GM19372 (cell line): ENCODE results near the gene RABL3.
A peak's percentile ranks its signal among the peaks of the same experiment; 100 is the strongest.
"Not testable (repeated sequence)": the region's sequence is repeated elsewhere in the genome, so short reads cannot be mapped to it uniquely, and the experiment has no call there.

Source experiments
- ATAC-seq: cut with Tn5 transposase; IDR thresholded peaks from one replicate; pipeline ENCODE4 v1.9.1; 2021; ENCODE audit warnings: mild to moderate bottlenecking, low read depth, moderate library complexity; ENCODE audit not compliant: unreplicated experiment

RABL3 gene, protein sequence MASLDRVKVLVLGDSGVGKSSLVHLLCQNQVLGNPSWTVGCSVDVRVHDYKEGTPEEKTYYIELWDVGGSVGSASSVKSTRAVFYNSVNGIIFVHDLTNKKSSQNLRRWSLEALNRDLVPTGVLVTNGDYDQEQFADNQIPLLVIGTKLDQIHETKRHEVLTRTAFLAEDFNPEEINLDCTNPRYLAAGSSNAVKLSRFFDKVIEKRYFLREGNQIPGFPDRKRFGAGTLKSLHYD

DNA sequence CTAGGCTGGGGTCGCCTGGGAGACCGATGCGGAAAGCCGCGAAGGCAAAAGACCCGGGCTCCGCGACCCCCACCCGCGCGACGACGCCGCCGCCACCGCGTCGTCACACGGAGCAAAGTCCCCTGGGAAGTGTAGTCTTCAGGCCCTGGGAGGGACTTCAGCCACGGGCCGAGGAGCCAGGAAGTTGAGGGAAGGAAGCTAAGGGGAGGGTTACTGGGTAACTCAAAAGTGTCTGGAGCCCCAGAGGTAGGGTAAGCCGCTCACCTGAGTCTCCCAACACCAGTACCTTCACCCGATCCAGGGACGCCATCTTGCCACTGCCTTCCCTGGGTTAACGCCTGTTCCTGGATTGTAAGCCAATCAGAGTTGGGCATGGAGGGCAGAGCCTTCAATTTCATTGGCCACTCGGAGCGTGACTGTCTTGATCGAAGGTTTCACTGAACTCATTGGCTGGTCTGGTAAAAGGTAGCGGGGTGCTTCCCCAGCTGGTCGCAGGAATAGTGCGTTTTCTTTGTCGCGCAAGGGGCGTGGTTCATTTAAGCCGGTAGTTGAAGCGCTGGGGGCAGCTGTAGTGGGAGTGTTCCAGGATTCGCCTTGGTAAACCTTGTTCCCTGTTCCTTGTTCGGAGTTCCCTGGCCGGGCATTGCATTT is at the start of gene RABL3, which contains the start of gene GTF2E1:
Gene RABL3, minus strand, starts transcription at position 319 of the 651 bp plus-strand sequence. Its CDS starts 9 bp downstream, at position 310.
Gene GTF2E1, plus strand, starts transcription at position 547 of the 651 bp plus-strand sequence. CDS start 7,809 bp downstream, outside the sequence.
- ATAC-seq: peak; percentile 98

DNA sequence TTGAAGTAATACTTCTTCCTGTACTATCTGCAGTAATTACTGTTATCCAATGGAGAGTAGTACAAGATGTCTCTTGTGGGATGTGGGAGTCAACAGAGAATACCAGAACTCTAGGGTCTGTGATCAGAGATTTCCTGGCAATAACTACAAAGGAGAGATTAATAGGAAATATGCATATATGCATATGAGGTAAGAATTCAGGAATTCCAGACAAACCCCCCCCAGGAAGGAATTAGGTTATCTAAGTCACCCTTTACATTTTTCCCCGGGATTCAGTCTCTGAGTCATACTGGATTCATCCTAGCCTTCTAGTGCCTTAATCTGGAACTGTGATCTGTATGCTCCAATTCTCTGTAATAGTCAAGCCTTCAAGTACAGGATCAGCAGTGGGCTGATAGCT is 49.6 kb upstream of the RABL3 start:
- ATAC-seq: no peak

DNA sequence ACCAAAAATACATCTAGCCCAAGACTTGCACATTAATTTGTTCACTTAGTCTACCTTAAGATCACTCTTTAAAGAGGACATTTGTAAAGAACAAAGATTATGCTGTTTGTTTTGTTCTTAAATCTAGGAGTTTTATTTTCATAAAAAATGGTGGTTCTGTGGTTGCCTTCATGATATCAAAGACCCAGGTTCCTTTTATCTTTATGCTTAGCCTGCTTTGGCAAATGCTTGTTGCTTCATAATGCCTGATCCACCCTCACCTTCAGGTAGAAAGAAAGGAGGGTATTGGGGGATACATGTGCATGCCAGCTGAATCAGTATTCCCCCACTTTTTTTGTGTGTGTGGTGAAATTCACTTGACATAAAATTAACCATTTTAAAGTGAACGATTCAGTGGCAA is 48.7 kb upstream of the RABL3 start:
- ATAC-seq: no peak

DNA sequence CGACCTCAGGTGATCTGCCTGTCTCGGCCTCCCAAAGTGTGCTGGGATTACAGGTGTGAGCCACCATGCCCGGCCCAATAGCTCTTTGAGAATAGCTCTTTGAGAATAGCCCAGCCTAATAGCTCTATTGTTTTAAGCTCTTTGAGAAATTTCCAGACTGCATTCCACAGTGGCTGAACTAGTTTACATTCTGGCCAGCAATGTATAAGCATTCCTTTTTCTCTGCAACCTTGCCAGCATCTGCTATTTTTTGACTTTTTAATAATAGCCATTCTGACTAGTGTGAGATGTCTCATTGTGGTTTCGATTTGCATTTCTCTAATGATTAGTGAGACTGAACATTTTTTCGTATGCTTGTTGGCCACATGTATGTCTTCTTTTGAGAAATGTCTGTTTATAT is 43.5 kb upstream of the RABL3 start:
- peak; percentile 59 for ATAC-seq

DNA sequence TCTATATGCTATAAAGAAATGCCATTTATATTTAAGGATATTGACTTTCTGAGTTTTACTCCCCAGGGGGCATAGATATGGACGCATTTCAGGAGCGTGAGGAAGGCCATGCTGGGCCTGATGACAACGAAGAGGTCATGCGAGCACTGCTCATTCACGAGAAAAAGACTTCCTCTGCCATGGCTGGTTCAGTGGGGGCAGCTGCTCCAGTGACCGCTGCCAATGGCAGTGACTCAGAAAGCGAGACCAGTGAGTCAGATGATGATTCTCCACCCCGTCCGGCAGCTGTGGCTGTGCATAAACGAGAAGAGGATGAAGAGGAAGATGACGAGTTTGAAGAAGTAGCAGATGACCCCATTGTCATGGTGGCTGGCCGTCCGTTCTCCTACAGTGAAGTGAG is 38.7 kb upstream of the RABL3 start:
- ATAC-seq: peak; percentile 87

DNA sequence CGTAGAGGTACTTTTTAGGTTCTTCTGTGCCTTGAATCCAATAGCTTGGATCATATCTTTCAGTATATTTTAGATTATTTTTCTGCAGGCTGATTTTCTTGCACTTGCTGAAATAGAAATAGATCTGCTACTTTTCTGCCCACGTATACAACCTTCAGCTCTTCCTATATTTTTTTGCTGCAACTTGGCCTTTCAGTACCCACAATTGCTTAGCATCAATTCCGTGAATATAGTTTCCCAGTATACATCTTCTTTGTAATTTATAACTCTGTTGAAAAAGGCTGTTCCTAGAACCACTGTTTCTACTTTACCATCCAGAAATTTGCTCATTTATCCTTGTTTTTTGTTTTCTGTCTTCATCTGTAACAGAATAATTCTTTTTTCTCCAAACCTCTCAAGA is 36.5 kb upstream of the RABL3 start:
- ATAC-seq: no peak

DNA sequence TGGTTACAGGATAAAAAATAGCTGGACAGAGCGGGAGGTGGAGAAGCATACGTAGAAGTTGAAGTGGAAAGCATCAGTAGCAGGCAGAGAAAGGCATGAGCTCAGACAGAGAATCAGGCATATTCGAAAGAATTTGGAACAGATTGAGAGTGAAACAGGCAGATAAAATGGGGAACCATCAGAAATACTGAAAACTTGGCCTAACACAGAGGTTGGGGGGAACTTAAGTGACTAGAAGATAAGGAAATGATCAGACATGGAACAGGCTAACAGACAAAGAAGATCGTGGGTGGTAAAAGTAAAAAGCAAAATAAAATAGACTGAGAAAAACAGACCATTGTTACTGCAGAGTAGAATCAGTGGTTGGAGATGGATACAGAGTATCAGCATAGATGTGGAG is 33.1 kb upstream of the RABL3 start:
- ATAC-seq: no peak

DNA sequence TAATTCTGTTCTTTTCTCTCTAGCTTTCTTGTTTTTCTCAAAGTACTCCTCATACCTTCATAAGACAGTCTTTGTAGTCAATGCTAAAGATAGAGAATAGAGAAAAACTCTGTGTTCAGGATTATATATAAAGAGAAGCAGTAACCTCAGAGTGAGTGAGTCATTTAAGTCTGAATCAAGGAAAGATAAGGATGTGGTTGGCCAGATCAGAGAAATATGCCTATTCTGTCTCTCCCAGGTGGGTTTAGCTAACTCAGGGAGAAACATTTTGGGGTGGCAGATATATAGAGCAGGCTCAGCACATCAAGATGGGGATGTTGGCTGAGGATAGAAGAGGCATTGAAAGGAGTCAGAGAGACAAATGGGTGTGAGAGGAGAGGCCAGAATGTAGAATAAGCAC is 31.6 kb upstream of the RABL3 start:
- ATAC-seq: no peak

DNA sequence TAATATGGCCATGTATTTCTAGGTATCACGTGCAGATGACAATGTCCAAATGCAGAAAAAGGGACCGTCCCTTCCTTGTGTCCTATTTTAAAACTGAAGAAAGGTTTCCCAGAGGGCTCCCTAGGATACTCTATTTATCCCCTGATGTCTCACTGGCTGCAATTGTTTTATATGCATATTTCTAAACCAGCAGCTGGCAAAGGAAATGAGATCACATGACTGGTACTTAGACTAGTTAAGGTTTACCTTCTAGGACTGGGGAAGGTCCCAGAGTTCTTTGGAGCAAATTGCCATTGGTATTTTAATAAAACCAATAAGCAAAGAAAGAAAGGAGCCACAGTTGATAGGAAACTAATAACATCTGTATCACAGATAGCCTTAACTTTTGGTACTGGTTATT is 29.8 kb upstream of the RABL3 start:
- ATAC-seq: no peak

DNA sequence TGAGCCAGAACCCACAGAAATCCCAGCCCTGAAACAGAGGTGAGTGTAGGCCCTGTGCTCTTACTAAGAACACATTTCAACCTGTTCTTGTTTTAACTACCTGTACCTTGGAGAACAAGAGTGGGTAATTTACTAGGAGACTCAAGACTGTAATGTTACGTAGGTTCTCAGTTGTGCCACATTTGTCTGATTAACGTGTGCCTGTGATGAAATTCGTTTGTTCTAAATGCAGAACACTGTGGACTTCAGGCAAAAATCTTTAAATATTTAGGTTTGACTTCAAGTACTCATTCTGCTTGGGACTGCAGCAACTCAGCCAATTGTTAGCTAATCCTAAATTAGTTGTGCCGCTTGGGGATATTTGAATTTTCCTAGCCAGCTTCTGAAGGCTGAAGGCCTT is 28.6 kb upstream of the RABL3 start:
- no peak for ATAC-seq

DNA sequence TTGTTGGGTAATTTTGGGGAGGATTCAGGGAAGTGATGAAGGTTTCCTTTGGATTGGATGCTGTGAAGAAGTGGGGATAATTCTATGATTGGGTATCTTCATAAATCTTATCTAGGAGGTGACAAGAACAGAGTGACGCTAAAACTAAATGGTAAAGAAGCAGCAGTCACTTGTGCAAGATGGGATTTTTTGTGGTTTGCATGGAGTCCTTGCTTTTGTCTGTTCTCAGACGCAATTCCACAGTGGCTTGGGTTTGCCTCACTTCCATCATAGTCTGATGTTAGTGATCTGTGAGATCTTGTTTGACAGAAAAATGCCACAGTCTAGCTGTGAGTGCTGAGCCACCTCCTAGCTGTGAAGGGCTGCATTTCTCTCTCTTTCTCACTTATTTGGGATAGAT is 27.1 kb upstream of the RABL3 start:
- ATAC-seq: no peak

DNA sequence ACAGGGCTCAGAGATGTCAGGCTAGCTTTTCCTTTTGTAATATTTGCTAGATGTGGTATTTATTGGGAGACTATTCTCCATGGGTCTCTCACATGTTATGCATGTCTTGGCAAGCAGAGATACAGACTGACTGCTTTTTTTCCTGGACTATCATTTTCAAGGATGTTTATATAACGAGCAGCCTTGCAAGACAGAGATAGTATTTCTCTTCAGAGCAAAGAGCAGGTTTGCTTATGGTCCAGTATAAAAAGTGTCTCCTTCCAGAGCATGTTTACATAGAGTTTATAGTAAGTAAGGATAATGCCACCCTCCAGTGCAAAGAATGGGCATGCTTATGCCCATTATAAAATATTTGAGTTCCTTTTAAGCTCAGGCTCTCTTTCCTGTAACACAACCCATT is 24.8 kb upstream of the RABL3 start:
- ATAC-seq: no peak

DNA sequence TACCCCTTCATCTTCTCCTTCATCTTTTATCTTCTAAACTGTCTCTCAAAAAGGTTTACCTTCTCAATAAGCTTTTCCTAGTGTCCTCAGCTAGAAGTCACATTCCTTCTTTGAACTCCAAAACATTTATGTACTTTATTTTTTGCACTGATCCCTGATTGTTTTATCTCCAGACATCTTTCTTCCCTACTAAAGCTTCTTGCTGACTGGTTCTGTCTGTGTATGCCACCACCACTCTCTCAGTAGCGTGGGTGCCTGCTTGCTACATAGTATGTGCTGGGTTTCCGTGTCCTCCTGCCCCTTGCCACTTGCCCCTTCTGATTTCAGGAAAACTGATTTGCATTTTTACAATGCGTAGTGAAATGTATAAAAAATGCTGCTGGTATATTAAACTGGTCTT is 24.3 kb upstream of the RABL3 start:
- ATAC-seq: no peak

DNA sequence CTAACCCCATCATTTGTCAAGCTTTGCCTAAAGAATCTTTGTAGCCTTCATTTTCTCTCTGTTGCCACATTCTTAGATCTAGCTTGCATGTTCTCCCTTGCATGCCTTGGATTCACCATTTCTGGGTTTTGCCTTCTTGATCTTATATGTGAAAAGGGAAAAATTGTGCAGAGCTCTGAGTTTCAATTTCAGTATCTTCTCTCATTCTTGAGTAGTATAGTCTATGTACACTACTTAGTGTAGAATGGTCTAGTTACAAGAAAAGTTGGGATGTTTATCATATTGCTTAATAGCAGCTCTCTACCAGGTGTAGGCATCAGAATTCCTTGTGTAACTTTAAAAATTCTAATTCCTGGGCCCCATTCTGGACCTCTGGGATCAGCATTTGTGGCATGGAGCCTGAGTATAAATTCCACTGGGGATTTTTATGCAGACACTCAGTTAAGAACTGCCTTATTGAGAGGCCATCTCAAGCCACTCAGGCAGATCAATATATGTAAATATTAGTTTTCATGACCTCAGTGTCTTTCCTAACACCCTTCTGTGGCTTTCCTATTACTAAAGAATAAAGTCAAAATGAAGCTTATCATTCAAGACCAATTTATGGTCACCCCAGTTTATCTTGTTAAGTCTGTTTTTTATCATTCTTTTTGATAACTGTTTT is 23.6 kb upstream of the RABL3 start:
- peak; percentile 47 for ATAC-seq

DNA sequence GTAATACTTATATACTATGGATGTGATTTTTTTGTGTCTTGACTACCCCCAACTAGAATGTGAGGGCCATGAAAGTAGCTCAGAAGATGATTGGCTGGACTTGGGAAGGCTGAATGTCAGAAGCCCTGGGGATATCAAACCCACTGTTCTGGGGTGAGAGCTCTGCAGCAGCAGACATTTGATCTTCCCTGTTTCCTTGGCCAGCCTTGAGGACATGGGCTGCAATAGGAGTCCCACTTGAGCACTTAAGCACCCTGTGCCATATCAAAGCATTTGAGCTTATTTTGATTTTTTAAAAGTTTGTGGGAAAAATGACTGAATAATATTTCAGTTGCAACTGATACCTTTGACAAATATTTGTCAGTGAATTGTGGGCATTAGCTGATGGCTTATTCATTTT is 21.9 kb upstream of the RABL3 start:
- no peak for ATAC-seq

DNA sequence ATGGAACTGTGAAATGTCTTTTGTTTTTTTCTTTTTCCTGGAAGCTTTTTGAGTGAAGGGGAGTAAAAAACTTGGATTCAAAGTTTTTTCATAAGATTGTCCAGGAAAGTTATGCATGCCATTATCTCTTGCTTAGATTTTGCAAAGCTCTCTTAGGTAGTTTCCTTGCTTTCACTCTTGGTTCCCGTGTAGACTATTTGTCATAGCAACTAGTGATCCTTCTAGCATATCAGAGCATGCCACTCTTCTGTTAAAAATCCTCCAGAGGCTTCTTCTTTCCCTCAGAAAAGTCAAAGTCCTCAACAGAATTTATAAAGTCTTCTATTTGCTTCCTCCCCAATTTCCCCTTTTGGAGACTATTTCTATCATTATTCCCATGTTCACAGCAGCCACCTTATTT is 21.3 kb upstream of the RABL3 start:
- ATAC-seq: peak; percentile 83

DNA sequence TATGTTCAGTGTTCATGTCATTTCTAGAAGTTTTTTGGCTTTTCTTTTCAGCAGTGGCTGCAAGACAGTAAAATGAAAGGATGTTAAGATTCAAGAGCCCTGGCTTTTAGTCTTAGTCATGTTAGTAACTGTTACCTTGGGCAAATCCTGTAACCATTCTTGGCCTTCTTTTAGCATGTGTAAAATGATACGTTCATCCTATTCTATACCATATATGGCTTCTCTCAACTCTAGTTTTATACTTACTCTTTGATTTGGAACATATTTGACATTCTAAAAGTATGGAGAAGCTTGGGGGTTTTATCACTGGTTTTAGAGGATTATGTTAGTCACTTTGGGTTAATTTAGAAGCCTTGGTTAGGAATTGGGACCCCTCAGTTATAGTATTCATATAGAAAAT is 20.3 kb upstream of the RABL3 start:
- ATAC-seq: no peak

DNA sequence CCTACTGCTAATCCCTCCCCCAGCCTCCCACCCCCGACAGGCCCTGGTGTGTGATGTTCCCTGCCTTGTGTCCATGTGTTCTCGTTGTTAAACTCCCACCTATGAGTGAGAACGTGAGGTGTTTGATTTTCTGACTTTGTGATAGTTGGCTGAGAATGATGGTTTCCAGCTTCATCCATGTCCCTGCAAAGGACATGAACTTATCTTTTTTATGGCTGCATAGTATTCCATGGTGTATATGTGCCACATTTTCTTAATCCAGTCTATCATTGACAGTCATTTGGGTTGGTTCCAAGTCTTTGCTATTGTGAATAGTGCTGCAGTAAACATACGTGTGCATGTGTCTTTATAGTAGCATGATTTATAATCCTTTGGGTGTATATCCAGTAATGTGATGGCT is 16.2 kb upstream of the RABL3 start:
- not testable (repeated sequence) for ATAC-seq

DNA sequence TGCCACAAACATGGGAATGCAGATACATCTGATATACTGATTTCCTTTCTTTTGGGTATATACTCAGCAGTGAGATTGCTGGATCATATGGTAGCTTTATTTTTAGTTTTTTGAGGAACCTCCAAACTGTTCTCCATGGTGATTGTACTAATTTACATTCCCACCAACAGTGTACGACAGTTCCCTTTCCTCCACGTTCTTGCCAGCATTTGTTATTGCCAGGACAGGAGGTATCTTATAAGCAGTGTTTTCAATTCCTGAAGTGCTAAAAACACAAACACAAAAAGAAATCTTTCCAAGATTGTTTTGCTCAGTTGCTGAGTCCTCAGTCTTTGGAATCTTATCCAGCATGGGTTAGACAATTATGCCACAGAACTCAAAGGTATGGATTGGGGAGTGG is 13.7 kb upstream of the RABL3 start:
- ATAC-seq: no peak

DNA sequence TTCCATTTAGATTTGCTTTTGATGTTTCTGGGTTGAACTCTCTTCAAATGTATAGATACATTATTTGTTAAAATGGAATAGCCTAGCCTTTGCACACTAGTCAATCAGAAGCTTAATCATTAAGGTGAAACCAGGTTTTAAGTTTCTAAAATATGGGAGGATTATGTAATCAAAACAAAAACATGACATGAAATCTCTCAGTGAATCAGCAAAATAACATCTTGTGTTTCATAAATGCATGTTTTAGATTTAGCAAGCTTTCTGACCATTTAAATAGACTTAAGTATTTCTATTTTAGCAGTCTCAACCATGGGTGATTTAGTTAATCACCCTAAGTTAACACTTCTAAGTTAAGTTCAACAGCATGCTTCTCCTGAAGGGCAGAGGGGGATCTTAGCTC is 11.5 kb upstream of the RABL3 start:
- ATAC-seq: no peak

DNA sequence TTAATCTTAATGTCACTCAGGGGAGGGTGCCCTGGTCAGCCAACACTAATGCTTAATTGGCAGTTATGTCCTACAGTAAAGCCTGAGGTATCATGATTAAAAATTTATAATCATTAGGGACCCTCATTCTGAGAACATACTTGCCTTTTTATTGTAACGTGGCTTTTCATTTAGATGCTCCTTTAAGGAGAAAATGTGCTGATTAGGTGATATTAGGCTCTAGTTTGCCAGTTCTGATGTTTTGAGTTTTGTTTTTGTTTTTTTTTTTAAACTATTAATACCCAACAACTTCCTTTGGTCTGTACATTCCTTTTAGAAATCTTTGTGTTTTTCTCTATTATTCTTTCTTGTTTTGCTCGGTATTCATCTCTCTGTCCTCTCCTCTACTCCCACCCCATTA is 10.5 kb upstream of the RABL3 start:
- no peak for ATAC-seq

DNA sequence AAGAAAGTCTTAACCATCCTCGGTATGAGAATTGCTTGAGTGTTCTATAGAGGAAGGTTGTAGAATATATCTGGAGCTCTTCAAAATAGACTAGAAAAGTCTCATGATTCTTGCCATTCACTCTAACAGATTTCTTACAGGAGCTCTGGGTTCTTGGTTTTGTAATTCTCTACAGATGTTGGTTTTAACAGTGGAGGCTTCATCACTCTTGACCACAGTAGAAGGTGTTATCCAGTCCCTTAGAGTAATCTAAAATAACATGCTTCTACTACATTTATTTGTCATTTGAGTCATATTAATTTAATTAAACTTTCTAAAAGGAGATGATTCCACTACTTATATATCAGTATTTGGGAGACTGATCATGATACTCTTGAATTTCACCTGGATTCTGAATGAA is 9.9 kb upstream of the RABL3 start:
- no peak for ATAC-seq
